Activated T-cell treated with anti-CD3 and anti-CD28 coated beads, Interleukin-2, amount 50 U/mL, for 48 hours (primary cell): ENCODE measurements around the gene LBP.
"Not testable (repeated sequence)": the region's sequence is repeated elsewhere in the genome, so short reads cannot be mapped to it uniquely, and the experiment has no call there.

Source experiments
- DNase-seq, 2 experiments: peaks; one replicate each; pipeline ENCODE4 v3.0.0-alpha.2; 2020

The LBP gene

DNA sequence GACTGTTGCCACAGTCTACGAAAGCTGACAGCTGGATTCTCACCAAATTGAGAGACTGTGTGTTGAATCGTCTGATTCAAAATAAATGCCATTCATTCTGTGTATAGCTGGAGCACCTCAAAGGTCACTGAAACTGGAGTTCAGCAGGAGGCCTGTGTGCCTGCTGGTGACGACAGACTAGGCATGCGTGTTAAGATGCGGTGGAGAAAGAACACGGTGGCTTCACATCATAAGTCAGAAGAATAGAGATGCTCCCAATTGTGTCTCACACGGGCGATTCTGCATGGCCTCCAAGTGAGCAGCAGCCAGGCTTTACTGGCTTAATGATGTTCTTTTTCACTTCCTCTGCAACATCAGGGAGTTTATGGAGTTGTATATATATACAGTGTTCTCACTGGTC, 56.5 kb downstream of the LBP start:
- DNase-seq = no peak

DNA sequence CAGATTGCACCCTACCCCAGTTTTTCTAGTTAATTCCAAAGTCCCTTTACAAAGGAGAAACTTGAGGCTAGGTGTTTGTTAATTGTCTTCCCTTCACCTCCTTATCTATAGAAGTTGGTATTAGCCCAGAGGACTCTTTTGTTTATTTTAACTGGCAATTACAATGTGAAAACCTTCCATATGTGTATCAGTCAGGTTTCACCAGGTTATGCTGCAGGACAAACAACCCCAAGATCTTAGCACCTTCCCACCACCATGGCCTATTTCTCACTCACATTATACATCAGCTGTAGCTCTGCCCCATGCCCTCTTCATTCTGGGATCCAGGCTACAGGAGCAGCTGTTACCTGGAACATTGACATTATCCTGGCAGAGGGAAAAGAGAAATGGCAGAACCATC, 57.7 kb downstream of the LBP start:
- no peak for DNase-seq

DNA sequence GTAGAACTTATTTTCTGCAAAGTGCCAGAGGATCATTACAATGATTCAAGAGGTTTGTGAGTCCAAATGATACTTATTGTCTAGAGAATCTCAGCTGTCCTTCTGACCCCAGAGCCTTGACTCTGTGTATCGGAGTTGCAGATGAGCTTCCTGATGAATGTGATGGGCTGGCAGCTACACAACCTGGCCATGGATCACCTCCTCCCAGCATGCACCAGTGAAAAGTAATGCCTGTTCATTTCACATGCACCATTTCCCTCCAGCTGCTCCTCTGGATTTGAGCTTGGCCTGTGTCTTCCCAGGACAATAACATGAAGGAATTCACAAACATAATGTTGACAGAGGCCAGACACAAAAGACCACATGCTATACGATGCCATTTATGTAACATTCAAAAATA, 58.9 kb downstream of the LBP start:
- DNase-seq = no peak

DNA sequence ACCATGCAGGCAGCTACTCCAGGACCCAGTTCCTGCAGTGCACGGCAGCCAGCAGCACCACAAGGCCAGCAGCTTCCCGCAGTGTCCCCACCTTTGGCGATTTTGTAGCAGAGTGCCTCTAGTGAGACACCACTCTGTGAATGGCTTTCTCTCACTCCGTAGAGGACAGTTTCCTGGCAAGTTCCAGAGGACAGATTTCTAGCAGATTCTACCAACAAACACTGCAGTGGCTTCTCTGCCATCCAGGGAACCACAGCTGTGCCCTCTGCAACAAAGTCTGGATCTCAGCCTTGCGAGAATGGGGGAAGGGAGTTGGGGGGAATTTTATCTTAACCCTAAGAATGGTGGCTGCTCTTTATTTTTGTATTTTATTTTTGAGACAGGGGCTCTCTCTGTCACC, 60.2 kb downstream of the LBP start:
- no peak for DNase-seq

DNA sequence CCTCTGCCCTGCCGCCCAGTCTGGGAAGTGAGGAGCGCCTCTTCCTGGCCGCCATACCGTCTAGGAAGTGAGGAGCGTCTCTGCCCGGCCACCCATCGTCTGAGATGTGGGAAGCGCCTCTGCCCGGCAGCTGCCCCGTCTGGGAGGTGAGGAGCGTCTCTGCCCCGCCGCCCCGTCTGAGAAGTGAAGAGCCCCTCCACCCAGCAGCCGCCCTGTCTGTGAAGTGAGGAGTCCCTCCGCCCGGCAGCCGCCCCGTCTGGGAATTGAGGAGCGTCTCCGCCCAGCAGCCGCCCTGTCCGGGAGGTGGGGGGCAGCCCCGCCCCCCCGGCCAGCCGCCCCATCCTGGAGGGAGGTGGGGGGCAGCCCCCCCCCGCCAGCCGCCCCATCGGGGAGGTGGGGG, 61.0 kb downstream of the LBP start:
- no peak for DNase-seq

DNA sequence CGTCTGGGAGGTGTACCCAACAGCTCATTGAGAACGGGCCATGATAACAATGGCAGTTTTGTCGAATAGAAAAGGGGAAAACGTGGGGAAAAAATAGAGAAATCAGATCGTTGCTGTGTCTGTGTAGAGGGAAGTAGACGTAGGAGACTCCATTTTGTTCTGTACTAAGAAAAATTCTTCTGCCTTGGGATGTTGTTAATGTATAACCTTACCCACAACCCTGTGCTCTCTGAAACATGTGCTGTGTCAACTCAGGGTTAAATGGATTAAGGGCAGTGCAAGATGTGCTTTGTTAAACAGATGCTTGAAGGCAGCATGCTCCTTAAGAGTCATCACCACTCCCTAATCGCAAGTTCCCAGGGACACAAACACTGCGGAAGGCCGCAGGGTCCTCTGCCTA, 61.5 kb downstream of the LBP start:
- not testable (repeated sequence) for DNase-seq

DNA sequence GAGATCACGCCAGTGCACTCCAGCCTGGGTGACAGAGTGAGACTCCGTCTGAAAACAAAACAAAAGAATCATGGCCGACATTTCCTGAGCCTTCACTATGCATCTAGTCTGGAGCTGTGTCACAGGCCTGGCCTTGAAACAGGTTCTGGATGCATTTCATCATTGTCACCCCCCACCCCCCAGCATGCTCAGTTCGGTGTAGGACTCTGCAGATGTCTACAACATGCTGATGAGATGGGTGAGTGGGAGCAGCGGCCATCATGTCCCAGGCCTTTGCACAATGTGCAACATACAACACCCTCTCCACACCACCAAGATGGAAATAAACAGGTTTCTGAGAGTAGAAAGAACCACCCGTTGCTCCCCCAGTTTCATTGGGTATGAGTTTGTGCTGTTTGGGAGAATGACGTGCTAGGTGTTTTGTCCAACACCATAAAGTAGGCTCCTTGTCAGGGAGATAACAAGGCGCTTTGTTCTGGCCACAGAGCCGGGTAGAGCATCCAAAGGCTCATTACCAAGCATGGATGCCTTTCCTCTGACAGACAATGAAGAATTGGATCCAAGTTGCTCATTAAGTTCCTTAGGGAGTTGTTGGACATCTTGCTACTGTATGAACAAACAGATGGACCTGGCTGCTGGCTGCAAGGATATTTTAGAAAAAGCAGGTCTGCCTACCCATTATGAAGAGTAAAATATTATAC, 66.7 kb downstream of the LBP start:
- no peak for DNase-seq

DNA sequence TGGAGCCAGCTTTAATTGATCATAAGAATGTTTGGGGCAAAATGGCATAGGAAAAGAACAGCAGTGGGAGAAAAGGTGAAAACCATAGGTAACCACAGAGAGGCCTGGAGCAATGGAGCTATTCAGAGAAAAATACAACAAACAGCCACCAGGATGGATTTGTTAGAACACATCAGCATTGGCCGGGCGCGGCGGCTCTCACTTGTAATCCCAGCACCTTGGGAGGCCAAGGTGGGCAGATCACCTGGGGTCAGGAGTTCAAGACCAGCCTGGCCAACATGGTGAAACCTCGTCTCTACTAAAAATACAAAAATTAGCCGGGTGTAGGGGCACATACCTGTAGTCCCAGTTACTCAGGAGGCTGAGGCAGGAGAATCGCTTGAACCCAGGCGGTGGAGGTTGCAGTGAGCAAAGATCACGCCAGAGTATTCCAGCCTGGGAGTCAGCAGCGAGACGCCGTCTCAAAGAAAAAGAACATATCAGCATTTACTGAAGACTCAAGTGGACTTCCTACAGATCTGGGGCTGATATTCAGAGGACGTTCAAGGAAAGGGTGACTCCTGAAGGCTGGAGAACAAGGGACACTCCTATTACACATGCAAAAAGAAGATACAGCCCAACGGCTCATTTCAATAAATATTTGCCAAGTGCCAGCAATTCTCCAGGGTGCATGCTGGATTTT, 68.6 kb downstream of the LBP start:
- no peak for DNase-seq

DNA sequence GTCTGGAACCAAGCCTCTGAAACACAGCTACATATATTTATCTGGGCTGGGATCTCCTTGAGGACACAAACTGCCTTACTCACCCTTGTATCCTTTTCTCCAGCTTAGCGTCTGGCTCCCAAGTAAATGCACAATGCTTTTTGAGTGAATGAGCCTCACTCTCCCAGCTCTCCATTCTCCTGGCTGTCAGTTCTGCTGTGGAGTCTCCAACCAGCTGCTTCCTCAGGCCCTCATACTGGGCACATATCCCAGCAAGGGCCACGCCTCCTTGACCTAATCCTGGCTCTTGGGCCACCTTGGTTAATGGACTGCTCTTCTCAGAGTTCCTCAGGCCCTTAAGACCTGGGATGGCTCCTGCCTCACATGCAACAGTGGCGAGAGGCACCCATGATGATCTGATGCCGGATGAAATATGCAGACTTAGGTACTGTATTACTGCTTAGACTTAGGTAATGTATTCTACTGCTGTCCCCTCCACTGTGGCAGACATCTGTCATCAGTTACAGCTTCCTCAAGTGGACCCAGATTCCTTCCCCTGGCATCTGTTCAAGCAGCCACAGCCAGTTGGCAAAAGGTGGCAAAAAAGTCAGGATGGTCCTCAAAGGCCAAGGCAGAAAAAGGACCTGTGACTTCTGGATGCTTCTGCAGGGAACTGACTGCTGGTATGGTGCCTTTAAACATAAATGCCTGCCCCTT, 72.4 kb downstream of the LBP start:
- DNase-seq = no peak

DNA sequence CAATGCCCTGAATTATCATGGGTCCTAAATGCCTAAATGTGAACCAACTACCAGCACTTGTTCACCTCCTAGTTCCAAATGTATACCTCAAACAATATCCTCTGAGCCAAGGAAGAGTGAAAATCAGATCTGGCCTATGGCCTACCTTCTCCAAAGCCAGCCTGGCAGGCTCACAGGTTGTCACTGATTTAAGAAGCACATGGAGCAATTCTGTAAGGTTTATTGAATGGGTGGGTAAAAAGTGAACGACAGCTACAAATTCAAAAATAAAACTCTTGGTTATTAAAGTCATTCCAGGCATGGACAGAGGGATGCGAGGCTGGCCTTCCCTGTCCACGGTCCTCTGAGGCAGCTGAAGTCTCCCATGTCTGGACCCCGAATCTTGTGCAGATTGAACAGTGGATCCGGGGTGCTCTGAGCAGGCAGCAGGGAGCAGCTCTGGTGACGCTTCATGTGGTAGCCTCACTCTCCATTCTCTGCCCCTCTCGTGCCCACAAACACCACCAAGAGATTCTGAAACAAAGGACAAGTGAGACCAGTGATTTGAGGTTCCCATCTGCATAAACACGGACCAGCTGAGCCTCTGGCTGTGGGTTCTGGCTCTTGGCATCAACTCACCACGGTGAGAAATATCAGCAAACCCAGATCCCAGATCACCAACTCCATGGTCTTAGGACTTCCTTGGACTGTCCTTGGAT, 74.3 kb downstream of the LBP start:
- no peak for DNase-seq

DNA sequence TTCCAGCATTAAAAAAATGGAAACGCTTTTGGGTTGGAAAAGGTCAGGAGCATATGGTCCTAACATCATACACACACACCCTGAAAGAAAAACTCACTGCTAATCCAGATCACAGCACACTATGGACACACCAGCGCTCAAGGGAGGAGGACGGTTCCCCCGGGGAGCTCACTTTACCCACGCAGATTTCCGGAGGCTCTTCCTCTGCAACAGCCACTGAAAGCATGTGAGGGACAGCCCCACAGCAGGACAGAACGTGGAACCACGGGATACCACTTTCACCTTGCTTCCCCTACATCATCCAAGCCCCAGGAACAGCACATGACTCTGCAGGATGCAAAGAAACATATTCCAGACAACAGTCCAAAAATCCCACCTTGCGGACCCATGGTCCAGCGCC, 75.6 kb downstream of the LBP start:
- DNase-seq = no peak

DNA sequence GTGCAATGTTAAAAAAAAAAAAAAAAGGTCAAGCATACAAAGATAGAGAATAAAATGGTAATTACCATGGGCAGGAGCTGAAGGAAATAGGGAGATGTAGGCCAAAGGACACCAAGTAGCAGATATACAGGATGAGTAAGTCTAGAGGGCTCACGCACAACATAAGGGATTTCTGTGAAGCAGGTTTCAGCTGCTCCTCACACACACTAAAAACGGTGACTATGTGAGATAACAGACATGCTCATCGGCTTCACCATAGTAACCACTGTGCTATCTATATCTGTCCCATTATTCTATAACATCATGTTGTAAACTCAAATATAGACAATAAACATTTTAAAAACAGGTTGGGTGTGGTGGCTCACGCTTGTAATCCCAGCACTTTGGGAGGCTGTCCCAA, 77.3 kb downstream of the LBP start:
- no peak for DNase-seq

DNA sequence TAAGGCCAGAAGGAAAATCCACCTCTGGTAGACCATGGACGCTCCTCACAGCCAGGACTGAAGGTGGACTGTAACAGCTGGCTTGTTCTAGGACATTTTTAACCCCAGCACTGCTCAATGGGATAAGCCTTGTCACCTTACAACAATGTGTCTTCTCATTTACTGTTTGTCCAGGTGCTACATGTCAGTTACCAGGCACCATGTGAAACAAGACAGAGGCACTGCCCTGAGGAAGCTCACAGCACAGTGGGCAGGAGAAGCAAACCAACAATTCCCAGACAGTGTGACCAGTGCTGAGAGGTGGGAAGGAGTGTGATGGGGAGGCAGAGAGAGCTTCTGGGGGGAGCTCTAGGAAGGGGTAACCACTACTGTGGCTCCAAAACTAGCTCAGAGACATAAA, 78.1 kb downstream of the LBP start:
- DNase-seq = no peak

DNA sequence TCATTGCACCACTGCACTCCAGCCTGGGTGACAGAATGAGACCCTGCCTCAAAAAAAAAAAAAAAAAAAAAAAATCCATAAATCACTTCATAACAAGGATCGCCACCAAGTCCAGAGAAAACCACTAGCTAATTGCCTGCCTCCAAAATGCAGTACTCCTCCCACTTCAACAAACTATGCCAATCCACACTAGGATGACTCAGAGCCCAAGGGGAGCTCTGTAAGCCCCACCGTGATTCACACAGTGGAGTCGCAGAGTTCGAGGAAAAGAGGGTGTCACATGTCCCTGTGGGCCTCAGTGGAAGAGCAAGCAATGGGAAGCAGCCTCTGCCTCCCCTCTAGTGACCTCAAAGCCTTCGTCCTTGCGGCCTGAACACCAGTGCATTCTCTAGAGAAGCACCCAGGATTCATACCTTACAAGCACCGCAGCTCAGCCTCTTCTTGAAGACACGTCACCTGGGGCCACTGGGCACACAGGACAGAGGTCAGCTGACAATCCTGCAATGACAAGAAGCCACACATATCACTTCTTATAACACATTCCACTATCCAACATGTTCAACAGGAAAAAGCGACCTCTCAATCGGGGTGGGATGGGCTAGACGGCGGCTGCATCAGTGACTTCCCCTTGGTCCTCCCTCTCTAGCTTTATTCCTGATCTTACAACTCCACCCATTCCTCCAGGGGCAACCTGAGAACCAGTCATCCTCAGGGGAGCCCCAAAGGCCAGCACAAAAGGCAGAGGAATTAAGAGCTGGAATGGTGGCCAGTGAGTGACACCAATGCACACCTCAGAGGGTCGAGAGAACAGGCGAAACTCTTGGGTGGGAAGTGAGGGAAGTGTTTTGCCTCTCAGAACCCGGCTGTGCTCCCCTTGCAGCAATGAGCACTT, 80.0 kb downstream of the LBP start:
- DNase-seq = peak in 1 of 2 experiments; percentile 62
